ENCODE results near the gene CLCN5.

Gene CLCN5

DNA sequence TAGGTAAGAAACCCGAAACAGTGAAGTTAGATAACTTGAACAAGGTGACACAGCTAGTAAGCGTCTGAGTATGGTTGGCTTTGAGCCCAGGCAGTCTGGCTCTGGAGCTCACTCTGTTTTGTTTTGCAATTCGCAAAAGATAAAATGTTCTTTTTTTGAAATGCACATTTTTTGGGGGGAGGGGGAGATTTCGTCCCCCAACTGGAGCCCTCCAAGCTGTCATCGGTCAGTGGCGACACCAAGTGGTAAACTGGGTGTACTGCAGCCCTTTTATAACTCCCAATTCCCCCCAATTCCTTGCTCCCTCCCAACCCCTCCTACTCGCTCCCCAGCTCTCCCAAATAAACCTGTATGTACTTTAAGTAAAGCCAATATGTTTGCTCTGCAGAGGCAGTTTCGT, 2.8 kb upstream of the CLCN5 start:
- TF ChIP-seq, protein P1, sequence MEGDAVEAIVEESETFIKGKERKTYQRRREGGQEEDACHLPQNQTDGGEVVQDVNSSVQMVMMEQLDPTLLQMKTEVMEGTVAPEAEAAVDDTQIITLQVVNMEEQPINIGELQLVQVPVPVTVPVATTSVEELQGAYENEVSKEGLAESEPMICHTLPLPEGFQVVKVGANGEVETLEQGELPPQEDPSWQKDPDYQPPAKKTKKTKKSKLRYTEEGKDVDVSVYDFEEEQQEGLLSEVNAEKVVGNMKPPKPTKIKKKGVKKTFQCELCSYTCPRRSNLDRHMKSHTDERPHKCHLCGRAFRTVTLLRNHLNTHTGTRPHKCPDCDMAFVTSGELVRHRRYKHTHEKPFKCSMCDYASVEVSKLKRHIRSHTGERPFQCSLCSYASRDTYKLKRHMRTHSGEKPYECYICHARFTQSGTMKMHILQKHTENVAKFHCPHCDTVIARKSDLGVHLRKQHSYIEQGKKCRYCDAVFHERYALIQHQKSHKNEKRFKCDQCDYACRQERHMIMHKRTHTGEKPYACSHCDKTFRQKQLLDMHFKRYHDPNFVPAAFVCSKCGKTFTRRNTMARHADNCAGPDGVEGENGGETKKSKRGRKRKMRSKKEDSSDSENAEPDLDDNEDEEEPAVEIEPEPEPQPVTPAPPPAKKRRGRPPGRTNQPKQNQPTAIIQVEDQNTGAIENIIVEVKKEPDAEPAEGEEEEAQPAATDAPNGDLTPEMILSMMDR (IDR thresholded peaks at IDR 0.05; ENCODE audit: low read depth, low read length), result peak; percentile 68
- TF ChIP-seq POLR2A (IDR thresholded peaks at IDR 0.05; ENCODE audit: extremely low read depth, insufficient read length), result no peak
- TF ChIP-seq MYC (IDR thresholded peaks at IDR 0.05; ENCODE audit: low read depth, low read length), result no peak
- TF ChIP-seq, protein P2, sequence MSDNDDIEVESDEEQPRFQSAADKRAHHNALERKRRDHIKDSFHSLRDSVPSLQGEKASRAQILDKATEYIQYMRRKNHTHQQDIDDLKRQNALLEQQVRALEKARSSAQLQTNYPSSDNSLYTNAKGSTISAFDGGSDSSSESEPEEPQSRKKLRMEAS (IDR thresholded peaks at IDR 0.05; ENCODE audit: low read depth, low read length), result no peak
- DNase-seq (ENCODE audit: low read depth), result peak; percentile 32
- H3K4me3 ChIP-seq (ENCODE audit: low read depth, low read length), result no peak overlapping the region

DNA sequence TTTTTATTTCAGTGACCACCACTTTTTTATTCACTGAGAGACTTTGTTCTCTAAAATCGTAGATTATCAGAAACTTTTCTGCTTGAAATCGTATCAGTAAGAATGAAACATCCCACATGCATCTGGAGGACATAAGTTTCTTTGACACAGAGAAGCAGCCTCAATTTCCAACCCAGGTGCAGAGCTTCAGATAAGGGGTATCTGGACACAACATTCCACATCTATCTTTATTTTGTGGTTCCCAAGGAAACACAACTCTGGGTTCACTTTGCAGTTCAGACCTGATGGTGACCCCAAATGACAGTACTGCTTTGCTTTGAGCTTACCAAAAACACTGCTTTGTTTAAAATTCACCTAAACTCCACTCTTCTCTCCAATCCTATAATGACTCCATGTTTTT, 1.3 kb upstream of the CLCN5 start:
- TF ChIP-seq, protein P1 (IDR thresholded peaks at IDR 0.05; ENCODE audit: low read depth, low read length), result no peak
- TF ChIP-seq MYC (IDR thresholded peaks at IDR 0.05; ENCODE audit: low read depth, low read length) (no peak), POLR2A (IDR thresholded peaks at IDR 0.05; ENCODE audit: extremely low read depth, insufficient read length) (no peak)
- TF ChIP-seq, protein P2 (IDR thresholded peaks at IDR 0.05; ENCODE audit: low read depth, low read length), result no peak
- DNase-seq (ENCODE audit: low read depth), result no peak
- no peak overlapping the region for H3K4me3 ChIP-seq (ENCODE audit: low read depth, low read length)

DNA sequence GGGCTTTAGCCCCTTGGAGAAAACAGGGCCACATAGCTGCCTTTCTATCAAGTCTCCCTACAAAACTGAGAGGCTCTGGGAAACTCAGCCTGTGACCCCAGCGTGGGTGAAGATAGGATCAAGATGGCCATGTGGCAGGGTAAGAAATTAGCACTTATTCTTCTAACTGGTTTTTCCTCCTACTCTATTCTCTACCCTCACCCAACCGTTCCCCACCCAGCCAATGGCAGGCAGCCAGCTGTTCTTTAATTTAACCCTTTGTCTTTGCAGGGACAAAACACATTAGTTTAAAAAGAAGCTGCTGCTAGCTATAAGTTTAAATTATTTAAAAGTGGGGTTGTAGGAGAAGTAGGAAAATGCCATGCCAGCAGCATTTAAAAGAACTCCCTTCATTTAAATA, 2.8 kb downstream of the CLCN5 start:
- TF ChIP-seq, protein P1 (IDR thresholded peaks at IDR 0.05; ENCODE audit: low read depth, low read length), result no peak
- TF ChIP-seq, protein P2 (IDR thresholded peaks at IDR 0.05; ENCODE audit: low read depth, low read length), result no peak
- TF ChIP-seq MYC (IDR thresholded peaks at IDR 0.05; ENCODE audit: low read depth, low read length), result no peak
- TF ChIP-seq POLR2A (IDR thresholded peaks at IDR 0.05; ENCODE audit: extremely low read depth, insufficient read length), result no peak
- H3K4me3 ChIP-seq (ENCODE audit: low read depth, low read length), result no peak overlapping the region
- no peak for DNase-seq (ENCODE audit: low read depth)

DNA sequence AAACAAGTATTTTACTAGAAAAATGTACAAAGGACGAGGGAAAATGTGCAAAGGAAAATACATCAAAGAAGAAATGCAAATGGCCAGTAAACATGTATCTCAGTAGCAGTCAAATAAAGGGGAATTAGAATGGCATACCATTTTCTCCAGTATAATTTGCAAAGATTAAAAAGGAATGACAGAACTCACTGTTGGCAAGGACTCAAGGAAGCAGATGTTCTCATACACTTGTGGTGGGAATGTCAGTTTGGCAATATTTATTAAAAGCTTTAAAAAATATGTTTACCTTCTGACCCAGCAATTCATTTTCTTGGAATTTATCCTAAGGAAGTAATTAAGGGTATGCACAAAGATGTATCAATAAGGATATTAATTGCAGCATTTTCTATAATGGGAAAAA, 7.6 kb downstream of the CLCN5 start:
- TF ChIP-seq, protein P1 (IDR thresholded peaks at IDR 0.05; ENCODE audit: low read depth, low read length), result no peak
- TF ChIP-seq MYC (IDR thresholded peaks at IDR 0.05; ENCODE audit: low read depth, low read length) (no peak), POLR2A (IDR thresholded peaks at IDR 0.05; ENCODE audit: extremely low read depth, insufficient read length) (no peak)
- TF ChIP-seq, protein P2 (IDR thresholded peaks at IDR 0.05; ENCODE audit: low read depth, low read length), result no peak
- DNase-seq (ENCODE audit: low read depth), result no peak
- H3K4me3 ChIP-seq (ENCODE audit: low read depth, low read length), result no peak overlapping the region

DNA sequence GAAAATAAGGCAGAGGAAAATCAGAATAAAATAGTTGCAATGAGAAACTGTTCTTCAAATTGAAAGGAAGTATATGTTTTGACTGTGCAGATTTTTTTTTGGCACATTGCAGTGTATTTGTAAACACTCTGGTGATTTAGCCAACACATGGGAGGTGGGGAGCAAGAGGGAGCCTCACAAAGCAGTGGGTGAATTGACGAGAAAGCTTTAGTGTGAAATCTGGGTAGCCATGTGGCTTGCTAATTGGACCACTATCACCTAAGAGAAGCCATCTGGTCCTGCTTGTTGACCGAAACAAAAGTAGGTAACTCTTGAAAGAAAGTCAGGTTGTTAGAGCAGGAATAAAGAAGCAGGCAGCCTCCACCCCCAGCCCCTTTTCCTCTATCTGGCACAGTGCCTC, 10.4 kb downstream of the CLCN5 start:
- no peak overlapping the region for H3K4me3 ChIP-seq (ENCODE audit: low read depth, low read length)
- DNase-seq (ENCODE audit: low read depth), result no peak
- TF ChIP-seq, protein P1 (IDR thresholded peaks at IDR 0.05; ENCODE audit: low read depth, low read length), result no peak
- no peak for TF ChIP-seq MYC (IDR thresholded peaks at IDR 0.05; ENCODE audit: low read depth, low read length)
- no peak for TF ChIP-seq POLR2A (IDR thresholded peaks at IDR 0.05; ENCODE audit: extremely low read depth, insufficient read length)
- TF ChIP-seq, protein P2 (IDR thresholded peaks at IDR 0.05; ENCODE audit: low read depth, low read length), result no peak

DNA sequence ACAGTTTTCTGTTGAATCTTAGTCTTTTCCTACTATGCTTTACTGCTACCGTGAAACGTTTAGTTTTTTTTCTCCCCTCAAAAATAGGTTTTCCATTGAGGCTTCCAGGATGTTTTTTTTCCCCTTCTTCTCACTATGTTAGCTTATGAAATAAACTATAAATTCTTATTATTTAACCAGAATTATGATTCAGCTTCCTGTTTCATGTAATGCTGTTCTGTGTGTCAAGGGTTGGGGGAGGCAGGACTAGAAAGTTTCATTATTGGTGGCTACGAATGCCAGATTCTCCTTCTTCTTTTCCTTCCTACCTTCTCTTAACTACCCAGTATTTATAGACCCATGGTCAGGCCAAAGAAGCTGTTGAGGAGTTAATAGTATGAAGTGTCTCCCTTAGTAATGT, 11.8 kb downstream of the CLCN5 start:
- DNase-seq (ENCODE audit: low read depth), result peak; percentile 24
- H3K4me3 ChIP-seq (ENCODE audit: low read depth, low read length), result no peak overlapping the region
- TF ChIP-seq, protein P2 (IDR thresholded peaks at IDR 0.05; ENCODE audit: low read depth, low read length), result no peak
- TF ChIP-seq MYC (IDR thresholded peaks at IDR 0.05; ENCODE audit: low read depth, low read length), result no peak
- no peak for TF ChIP-seq POLR2A (IDR thresholded peaks at IDR 0.05; ENCODE audit: extremely low read depth, insufficient read length)
- TF ChIP-seq, protein P1 (IDR thresholded peaks at IDR 0.05; ENCODE audit: low read depth, low read length), result no peak

Measured in NB4 (cell line).